Tongue (tissue), 2 donors: Measurements from ENCODE around the gene PPP1CA. TPM values are rescaled to one million over a fixed set of nuclear protein-coding genes. Genes with fewer than 3 reads are reported as not detected.

Source experiments
- DNase-seq: peaks from one replicate; pipeline ENCODE4 v3.0.0-alpha.2; 2015
- total RNA-seq: library from RNA; depleted of rRNA; stranded (reverse); fragments of >200 nt; gene quantifications from one replicate; pipeline ENCODE4 v1.2.3, GENCODE V29; 2014

Gene PPP1CA
- total RNA-seq, 1 donor from 2014 or later, result 121 TPM

DNA sequence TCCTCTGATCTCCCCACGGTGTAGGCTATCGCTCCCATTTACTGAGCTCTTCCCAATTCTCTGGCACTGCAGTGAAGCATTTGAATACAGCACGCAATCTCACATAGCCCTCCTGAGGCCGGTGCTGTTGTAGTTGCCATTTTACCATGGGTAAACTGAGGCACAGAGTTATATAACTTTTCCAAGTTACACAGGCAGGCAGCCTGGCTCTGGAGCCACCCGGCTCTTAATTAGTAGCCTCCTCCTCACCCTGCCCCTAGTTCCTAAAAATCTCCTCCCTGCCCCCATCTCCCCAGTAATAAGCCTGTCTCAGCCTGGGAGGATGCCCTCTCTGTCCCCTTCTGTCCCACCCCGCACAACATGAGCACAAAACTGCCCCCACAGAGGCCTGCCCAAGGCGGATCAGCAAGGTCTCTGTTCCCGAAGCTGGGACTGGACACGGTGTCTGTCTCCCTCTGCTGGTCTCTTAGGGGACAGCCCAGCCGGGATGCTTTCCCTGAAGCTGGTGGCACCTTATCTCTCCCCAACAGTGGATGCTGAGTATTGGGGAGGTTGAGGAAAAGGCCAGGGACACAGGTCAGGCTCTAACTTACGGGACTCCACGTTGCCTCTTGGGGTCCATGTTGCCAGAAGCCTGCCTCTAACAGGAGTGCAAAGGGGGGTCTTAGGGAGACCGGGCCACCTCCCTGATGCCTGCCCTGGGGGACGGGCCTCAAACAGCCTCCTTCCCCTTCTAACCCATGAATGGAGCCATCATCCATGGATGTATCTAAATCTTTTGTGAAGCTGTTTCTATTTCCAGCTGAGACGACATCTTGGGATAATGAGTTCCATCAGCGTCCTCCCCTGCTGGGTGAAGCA, 19.2 kb downstream of the PPP1CA start:
- peak; percentile 89 for DNase-seq

DNA sequence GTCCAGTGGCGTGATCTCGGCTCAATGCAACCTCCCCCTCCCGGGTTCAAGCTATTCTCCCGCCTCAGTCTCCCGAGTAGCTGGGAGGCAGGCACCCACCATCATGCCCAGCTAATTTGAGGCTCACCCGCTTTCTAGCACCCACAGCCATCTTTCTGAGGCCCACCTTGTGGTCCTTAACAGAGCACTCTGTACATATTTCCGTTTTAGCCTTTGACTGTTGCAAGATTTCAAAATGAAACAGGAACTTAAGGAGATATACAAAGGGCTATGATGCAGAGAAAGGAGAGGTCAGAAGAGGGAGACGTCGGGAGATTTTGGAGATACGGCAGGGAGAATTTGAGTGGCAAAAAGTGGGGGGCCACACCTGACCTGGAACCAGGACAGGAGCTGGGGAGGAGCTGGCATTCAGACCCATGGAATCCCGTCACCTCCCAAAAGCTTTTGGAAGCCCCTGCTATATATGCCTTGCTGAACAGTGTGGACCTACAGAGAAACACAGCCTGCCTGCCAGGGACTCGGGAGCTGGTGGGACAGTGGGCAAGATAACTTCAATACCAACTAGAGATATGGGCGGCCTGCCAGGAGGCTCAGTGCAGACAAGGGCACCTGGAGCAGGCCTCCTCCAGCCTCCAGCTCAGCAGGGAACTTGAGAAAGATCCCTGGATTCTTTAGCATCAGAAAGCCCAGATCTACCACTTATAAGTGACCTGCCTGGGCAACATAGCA, 20.2 kb downstream of the PPP1CA start:
- no peak for DNase-seq

DNA sequence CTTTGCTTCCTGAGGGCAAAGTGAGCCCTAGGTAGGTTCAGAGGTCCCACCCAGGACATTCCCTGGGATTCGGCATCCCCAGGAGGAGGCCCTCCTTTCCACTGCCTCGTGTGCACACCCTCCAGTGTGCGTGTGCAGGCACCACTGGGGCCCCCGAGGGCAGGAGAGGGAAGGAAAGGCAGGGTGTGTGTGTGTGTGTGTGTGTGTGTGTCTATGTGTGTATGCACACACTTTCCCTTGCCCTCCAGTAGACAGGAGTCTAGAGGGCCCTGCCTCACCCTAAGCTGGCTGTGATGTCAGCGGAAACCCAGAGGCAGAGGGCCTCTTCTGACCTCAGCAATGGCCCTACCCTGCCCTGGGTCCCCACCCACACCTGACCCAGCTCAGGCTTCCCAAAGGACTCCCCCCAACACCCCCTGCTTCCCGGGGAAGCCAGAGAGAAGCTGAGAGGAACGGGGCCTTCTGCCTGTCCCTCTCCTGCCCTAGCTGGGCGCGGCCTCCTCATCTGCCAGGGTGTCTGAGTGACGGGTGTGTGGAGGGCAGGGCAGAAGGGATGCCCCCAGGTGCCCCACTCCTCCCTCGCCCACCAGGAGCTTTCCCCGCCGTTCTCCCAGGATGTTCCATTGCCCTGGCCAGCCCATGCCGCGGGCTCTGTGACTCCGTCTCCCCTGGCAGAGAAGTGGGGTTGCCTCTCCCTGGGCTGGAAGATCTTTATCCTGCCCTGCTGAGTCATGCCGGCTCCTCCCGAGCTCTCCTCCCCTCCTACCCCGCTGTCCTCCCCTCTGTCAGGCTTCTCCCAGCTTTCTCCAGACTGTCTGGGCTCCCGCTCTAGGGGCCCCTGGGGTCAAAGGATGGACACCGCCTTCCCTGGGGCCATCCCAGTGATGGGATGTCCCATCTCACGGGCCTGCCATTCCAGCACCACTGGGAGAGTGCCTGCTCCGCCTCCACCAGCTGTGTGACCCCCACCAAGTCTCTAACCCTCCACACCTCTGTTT, 22.3 kb downstream of the PPP1CA start:
- DNase-seq, result no peak

DNA sequence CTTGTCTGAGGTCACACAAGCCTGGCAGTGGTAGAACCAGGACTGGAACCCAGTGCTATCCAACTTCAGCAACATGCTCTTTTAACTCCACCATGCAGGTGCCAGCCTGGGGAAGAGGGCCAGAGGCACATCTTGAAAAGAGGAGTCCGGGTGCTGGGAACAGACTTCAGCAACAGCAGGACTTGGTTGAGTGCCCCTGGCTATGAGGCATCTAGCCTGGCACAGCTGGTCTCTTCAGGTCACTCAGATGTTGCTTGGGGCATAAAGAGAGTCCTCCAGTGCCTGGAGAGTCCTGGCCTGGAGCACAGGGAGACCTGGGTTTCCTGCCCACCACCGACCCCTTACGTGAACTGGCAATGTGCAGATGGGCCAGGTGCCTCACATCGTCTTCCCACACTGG, 23.1 kb downstream of the PPP1CA start:
- DNase-seq, result no peak

DNA sequence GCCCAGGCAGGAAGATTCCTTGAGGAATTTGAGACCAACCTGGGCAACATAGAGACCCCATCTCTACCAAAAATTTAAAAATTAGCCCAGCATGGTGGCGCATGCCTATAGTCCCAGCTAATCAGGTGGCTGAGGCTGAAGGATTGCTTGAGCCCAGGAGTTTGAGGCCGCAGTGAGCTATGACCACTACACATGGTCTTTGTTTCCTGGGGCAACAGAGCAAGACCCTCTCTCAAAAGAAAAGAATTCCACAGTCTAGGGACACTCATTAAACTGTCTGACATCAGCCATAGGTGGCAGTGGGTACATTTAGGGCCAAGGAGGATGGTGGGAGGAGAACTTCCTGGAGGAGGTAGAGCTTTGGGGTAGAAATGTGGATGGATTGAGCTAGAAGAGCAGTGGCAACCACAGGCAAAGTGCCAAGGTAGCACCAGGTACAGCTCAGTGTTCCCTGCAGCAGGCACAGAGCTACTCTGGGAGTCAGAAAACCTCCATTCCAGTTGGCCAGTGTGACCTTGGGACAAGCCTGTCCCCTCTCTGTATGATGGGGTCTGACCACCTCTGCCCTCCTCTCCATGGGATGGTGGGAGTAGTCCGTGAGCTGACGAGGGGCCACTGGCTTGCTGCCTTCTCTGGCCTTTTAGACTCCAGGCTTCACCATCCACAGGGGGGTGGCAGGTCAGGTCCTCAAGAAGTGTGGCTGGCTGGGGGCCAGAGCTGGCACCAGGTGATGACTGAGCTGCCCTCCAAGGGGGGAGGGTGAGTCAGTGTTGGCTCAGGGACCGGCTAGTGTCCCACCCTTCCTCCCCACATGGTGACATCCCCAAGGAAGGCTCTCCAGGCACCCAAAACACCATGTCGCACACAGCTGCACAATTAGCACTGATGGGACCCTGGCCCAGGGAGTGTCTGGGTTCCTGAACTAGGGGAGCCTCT, 24.5 kb downstream of the PPP1CA start:
- no peak for DNase-seq

DNA sequence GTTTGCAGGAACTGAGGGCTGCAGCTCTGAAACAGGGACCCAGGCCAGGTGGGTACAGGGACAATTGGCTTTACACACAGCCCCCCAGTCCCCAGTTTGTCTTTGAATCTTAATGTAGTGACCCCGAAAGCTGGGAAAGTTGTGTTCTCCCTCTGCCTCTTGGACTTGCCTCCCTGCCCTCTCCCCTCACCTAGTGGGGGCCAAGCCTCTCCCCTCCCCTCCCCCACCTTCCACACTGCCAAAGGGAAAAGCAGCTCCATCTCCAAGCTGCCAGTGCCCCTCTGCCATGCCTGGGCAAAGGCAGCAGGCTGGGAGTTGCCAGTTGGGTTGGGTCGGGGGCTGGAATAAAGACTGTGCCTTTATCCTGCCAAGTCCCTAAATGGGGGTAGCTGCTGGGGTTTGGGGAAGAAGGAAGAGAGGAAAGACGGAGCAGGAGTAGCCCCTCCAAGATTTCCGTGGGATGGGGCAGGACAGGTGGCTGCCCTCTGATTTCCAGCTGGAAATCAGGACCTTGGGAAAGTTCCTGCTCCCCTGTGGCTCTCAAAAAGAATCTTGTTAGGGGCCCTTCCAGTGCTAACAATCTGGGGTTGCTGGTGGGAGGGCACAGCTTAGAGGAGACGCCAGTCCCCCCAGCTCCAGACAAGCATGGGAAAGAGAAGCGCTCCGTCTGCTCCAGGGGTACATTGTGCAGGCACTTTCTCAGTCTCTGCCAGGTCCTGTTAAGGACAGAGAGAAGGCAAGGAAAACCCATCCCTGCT, 25.4 kb downstream of the PPP1CA start:
- DNase-seq, result no peak

DNA sequence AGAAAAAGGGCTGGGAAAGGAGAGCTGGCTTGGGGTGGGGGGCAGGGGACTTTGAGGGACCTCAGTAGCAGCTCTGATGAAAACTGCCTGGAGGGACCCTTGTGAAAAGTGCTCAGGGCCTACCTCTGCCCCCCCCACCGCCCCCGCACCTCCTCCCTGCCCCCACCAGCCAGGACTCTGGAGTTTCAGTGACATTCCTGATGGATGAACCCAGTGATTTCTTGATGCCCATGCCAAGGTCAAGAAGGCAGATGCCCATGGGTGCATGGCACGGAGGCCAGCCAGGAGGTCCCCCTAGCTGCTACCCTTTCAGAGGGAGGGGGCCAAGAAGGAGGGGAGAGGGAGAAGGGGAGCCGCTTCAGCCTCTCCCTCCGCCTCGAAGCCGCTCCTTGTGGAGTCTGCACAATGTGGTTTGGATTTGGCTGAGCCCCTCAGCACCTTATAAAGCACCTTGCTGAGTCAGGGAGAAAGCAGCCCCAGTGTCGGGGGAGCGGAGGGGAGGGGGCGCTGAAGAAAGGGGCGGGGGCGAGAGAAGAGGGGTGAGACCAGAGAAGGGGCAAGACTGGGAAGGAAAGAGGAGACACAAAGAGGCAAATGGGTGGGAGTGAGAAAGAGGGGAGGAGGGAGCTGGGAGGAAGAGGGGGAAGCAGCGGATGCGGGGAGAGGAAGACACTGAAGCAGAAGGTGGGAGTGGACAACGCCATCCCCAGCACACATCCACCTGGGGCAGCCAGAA, 26.2 kb downstream of the PPP1CA start:
- no peak for DNase-seq

DNA sequence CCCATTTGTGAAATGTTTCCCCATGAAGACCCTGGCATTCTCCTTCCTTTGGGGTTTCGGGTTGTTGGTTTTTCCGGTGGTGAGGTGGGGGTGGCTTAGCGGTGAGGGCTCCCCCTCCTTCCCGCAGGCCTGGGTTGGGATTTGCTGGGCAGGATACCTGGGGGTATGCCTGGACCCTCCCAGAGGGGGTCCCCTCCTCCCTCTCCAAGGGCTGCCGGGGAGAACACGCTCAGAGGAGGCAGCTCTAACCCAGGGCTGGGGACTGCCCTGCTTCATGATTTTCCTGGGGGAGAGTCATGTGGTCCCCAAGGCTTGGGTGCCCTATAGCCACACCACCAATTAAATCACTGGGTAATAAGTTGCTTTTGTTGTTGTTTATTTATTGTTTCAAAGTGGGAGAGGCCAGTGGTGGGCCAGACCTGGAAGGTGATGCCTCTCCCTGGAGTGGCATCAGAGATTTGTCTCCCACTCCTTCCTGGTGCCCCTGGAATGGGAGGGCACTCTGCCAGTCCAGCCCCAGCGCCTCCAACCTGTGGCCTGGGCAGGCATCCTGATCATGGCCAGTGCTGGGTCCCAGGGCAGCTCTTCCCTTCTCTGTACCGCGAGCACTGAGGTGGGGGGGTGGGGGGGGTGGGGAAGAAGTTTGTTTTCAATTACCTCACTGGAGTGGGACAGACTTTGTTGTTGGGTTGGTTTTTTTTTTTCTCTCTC, 26.9 kb downstream of the PPP1CA start:
- no peak for DNase-seq

DNA sequence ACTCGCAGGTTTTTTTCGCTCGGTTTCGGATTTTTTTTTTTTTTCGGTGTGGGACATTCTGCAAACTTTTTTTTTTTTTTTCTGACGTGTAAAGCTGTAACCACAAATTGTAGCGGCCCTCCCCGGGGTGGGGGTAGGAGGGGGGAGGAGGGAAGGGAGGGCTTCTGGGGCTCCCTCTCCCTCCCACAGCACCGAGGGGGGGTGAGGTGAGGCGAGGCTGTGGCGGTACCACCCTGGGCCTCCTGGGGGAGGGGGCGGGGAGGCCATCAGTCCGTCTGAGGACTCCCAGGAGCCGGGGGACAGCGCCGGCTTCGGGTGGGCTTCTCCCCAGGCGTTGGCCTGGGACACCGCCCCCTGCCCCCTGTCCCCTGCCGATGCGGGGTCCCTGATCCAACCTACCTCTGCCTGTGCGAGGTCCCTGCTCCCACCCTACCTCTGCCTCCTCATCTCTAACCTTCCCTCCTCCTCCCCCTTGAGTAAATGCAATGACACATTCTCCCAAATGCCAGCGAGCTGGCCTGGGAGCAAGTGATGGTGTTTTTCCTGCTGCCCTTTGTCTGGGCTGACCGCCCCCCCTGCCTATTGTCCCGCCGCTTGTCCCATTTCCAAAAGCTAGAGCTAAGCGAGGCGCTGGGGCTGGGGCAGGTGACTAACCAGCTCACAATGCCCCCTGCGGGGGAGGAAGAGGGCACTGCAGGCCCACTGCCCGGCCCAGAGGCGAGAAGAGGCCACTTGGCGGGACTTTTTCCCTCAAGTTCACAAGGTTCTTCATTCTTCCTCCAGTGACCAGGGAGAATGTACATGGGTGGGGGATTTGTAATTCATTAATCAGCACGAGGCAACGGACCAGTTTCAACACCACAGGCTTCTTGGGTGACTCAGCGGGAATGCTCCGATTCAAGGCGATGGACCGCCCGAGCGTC, 27.7 kb downstream of the PPP1CA start:
- DNase-seq, result peak; percentile 79

DNA sequence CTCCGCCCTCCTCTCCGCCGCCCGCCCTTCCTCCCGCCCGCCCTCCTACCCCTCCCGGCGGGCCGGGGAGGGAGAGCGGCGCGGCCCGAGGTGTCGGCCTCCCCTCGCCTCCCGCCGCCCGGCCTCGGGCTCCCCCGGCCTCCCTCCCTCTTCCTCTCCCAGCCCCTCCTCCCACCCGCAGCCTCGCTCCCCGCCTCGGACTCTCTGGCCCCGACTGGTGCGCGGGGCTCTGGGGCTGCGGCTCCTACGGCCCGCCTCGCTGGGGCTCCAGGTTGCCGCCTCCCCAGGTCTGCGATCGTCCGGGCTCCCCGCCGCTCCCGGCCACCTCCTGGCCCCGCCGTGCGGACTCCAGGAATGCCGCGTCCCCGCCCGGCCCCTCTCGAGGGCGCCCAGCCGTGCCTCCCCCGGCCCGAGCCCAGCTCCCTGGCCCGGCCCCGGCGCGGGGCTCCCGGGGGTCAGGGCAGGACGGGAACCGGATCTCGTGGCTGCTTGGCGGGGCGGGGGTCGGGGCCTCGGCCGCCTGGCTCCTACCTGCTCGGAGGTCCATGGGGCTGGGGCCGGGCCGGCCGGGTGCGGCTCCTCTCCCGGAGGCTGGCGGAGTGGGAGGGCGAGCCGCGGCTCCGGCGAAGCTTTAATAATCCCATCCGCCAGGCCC, 28.5 kb downstream of the PPP1CA start, which contains the start of gene CLCF1:
Gene CLCF1, minus strand, starts transcription at position 606 of the 655 bp plus-strand sequence. Its CDS starts 59 bp downstream, at position 547.
- DNase-seq, result peak; percentile 82

DNA sequence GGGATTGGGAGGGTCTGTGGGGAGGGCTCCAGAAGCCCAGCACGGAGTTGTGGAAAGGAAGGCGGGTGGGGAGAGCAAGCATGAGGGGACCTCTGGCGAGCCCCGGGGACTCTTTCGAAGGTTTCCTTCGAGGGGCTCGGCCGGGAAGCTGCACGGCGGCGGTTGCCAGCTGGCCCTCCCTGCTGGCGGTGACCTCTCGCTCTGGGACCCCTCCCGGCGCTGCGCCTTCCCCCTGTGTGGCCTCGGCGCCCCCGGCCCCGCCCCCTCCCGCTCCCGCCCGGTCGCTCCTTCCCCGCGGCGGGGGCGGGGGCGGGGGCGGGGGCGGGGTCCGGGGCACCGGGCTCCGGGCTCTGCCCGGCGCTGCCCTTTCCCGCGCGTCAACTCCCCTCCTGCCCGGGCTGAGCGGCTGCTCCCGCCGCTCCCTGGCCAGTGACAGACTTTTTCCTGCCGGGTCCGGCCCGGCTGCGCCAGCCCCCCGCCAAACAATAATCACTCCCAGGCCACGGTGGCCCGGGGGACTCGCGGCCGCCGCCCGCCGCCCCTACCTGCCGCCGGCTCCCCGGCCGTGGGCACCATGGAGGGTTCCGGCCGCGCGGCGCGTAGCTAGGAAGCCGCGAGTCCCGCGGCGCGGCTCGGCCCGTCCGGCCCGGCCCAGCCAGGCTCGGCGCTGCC, 29.2 kb downstream of the PPP1CA start:
- DNase-seq, result peak; percentile 58

DNA sequence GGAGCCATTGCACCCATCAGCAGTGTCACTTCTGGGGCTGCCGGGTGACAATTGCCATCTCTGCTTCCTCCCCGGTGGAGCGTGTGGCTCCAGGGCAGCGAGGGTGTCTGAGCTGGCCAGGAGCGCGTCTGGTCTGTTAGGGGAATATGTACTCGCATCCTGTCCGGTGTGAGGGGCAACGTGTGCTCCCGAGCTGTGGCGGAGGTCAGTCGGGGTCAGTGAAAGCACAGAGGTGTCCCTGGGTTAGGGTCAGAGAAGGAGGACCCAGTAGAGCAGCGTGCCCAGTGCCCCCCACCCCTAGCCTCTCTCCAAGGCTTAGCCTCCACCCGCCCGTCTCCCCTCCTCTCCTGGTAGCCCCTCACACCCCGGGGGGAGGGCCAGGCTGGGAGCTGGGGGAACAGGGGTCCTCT, 29.7 kb downstream of the PPP1CA start:
- DNase-seq, result no peak

DNA sequence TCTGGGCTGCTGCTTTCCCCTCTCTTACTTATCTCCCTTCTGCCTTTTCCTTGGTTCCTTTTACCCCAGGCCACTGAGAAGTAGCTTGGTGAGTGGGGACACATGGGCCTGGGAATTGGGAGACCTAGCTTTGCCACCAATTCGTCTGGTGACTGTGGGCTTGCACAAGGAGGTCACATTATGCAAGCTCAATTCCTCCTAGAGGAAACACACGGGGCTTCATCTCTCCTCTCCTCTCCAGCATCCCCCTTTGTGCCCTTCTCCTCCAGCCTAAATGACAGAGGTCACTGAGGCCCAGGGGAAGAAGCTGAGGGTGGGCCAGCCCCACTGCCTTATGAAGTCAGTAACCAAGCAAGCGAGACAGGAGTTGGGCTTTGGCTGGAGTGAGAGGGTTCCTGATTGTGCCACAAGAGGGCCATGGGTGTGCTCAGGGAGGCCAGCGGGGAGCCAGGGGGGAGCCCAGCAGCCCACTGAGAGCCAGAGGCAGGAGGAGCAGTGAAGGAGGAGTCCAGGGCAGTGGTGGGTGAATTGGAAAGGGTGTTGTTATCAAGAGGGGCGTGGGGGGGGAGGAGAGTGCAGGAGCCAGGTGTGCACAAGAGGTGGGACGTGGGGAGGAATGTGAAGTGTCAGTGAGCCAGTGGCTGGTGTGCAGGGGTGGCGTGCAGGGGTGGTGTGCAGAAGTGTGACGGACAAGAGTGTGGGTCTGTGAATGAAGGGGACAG, 30.3 kb downstream of the PPP1CA start:
- peak; percentile 44 for DNase-seq

DNA sequence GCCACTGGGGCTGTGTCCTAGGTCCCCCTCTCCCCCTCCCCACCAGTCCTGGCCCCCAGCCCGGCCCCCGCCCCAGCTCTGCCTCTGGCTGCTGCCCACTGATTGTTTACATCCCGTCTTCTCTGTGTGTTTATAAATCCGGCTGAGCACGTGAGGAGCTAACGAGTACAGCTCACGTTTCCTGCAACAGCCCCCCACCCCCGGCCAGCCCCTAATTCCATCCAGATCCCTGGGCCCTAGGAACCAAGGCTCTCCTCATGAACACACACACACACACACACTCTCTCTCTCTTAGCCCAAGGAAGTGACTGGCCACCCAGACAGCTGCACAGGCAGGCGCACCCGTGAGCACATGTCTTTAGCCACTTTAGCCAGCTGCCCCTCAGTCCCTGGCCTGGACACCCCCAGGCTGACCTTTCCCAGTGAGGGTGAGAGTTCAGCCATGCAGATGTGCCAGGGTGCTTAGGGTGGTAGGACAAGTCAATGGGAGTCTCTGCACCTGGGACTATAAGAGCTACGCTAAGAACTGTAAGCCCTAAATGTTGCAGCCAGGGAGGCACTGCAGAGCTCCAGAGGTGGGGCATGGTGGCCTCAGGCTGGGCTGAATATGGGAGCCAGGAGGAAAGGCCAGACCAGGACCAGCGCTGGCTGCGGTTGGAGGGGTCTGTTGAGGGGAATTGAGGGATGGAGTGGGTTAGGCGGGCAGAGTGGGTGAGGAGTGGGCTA, 31.1 kb downstream of the PPP1CA start:
- DNase-seq, result peak; percentile 88

DNA sequence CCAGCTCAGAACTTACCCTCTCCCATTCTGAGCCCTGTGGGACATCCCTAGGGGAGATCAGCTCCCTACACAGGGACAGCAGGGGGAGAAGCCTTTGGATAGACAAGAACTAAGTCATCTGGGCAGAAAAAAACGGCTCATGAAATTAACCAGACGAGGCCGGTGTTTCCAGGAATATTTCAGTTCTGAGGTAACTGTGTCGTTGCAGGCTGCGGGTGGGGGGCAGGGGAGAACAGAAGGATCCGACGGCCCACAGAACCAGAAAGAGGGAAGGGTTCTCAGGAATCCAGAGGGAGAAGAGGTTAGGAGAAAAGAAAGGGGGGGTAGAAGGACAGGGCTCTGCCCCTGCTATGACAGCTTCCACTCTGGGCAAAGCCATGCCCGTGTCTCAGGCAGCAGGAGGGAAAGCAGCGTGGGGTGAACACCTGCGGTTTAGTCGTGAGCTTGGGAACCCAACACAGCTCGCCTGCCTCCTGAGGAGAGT, 31.8 kb downstream of the PPP1CA start:
- DNase-seq, result peak; percentile 88
